ENCODE measurements around the gene GNAL. TPM values are rescaled to one million over a fixed set of nuclear protein-coding genes. Genes with fewer than 3 reads are reported as not detected.

The GNAL gene
- total RNA-seq, 1 donor from 2014 or later = 5.9 TPM

GRCh38 chr18:11654736-11655605, 34.1 kb upstream of the GNAL start:
- no peaks in the 10 kb centered on the region for H3K36me3 ChIP-seq
- no peaks in the 10 kb centered on the region for H3K4me1 ChIP-seq
- no peak overlapping the region for H3K4me3 ChIP-seq
- DNase-seq (ENCODE audit: low spot score in 2 of 2) = no peak
- TF ChIP-seq, protein P1, sequence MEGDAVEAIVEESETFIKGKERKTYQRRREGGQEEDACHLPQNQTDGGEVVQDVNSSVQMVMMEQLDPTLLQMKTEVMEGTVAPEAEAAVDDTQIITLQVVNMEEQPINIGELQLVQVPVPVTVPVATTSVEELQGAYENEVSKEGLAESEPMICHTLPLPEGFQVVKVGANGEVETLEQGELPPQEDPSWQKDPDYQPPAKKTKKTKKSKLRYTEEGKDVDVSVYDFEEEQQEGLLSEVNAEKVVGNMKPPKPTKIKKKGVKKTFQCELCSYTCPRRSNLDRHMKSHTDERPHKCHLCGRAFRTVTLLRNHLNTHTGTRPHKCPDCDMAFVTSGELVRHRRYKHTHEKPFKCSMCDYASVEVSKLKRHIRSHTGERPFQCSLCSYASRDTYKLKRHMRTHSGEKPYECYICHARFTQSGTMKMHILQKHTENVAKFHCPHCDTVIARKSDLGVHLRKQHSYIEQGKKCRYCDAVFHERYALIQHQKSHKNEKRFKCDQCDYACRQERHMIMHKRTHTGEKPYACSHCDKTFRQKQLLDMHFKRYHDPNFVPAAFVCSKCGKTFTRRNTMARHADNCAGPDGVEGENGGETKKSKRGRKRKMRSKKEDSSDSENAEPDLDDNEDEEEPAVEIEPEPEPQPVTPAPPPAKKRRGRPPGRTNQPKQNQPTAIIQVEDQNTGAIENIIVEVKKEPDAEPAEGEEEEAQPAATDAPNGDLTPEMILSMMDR (IDR thresholded peaks at IDR 0.05) = peak; percentile 42 to 73 (median 70)
- peaks cover 0 to 2% of the 10 kb centered on the region in 2 donors for H3K9me3 ChIP-seq
- intact Hi-C loops (cut with DNase I) = loop anchor here (5.0 kb wide), 1 partner anchor 382 kb away; no protein-coding TSS in a partner anchor
- H3K27me3 ChIP-seq = no peaks in the 10 kb centered on the region
- H3K27ac ChIP-seq = no peak overlapping the region

GRCh38 chr18:11655606-11655932, 33.5 kb upstream of the GNAL start:
- Histone ChIP-seq H3K9me3 (no peaks in the 10 kb centered on the region), H3K4me3 (no peak overlapping the region), H3K27me3 (no peaks in the 10 kb centered on the region), H3K4me1 (no peaks in the 10 kb centered on the region), H3K27ac (no peak overlapping the region), H3K36me3 (no peaks in the 10 kb centered on the region)
- intact Hi-C loops (cut with DNase I) = loop anchor here (5.0 kb wide), 1 partner anchor 382 kb away; no protein-coding TSS in a partner anchor
- TF ChIP-seq, protein P1 (IDR thresholded peaks at IDR 0.05) = no peak
- DNase-seq (ENCODE audit: low spot score in 2 of 2) = no peak

DNA sequence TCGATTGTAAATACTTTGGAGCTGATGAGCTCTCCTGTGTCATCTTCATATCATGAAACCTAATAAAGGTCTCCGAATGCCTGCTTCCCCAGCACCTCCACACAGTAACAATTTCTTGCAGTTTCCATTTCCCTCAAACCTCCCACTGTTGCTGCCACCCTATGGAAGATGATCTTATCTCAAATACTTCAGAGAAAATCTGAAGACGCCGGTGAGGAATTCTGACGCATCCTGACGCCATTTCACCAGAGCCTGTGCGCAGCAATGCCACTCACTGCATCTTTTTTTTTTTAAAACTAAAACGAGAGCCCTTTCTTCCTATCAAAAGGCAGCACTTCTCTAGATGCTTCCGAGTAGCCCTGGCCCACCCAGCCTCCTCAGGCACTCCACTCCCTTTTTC, 31.9 kb upstream of the GNAL start:
- TF ChIP-seq, protein P1 (IDR thresholded peaks at IDR 0.05) = no peak
- Histone ChIP-seq H3K27ac (no peak overlapping the region), H3K9me3 (no peaks in the 10 kb centered on the region), H3K4me3 (no peak overlapping the region), H3K36me3 (no peaks in the 10 kb centered on the region), H3K4me1 (no peaks in the 10 kb centered on the region), H3K27me3 (no peaks in the 10 kb centered on the region)
- intact Hi-C loops (cut with DNase I) = loop anchor here (5.0 kb wide), 1 partner anchor 380 kb away; no protein-coding TSS in a partner anchor
- DNase-seq (ENCODE audit: low spot score in 2 of 2) = no peak

DNA sequence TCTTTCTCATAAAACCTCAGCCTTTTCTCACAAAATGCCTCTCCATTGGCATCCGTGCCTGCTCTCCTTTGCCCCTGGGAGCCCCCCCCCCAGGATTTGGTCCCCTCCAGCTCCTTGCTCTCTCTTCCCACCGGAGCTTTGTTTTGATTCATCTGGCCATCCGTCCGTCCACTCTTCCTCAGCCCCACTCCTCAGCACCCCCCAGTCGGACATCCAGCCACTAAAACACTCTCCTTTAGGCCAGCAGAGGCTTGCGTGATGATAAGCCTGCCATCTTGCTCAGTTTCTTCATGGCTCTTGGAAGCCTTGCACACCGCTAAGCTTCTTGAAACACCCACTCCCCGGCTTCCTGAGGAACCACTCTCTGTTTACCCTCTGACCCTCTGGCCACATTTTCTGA, 31.5 kb upstream of the GNAL start:
- H3K9me3 ChIP-seq = no peaks in the 10 kb centered on the region
- H3K27ac ChIP-seq = no peak overlapping the region
- no peak for DNase-seq (ENCODE audit: low spot score in 2 of 2)
- intact Hi-C loops (cut with DNase I) = loop anchor here (5.0 kb wide), 1 partner anchor 380 kb away; no protein-coding TSS in a partner anchor
- no peaks in the 10 kb centered on the region for H3K4me1 ChIP-seq
- H3K27me3 ChIP-seq = no peaks in the 10 kb centered on the region
- H3K4me3 ChIP-seq = no peak overlapping the region
- TF ChIP-seq, protein P1 (IDR thresholded peaks at IDR 0.05) = no peak
- H3K36me3 ChIP-seq = no peaks in the 10 kb centered on the region

DNA sequence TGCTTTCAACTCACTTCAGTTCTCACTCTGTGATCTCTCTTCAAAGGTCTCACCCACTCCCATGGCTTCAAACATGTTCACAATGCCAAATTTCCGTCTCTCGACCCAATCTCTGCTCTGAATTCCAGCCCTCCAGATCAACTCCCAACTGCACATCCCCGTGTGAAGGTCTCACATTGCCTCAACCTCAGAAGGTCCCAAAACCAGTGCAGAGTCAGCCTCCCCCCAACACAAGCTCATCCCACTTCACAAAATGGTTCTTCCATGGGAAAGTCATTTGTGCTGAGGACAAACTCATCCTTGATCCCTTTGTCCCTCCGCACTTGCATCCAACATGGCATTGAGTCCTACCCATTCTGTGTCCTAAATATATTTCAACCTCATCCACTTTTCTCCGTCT, 31.0 kb upstream of the GNAL start:
- no peaks in the 10 kb centered on the region for H3K27me3 ChIP-seq
- TF ChIP-seq, protein P1 (IDR thresholded peaks at IDR 0.05) = no peak
- H3K36me3 ChIP-seq = no peaks in the 10 kb centered on the region
- no peak overlapping the region for H3K27ac ChIP-seq
- no peak overlapping the region for H3K4me3 ChIP-seq
- H3K4me1 ChIP-seq = no peaks in the 10 kb centered on the region
- DNase-seq (ENCODE audit: low spot score in 2 of 2) = no peak
- intact Hi-C loops (cut with DNase I) = loop anchor here (5.0 kb wide), 1 partner anchor 379 kb away; no protein-coding TSS in a partner anchor
- H3K9me3 ChIP-seq = no peaks in the 10 kb centered on the region

Data from ascending aorta (tissue), 2 donors.